ENCODE results near the gene FOXJ3. TPM values are rescaled to one million over a fixed set of nuclear protein-coding genes. Genes with fewer than 3 reads are reported as not detected.

Gene FOXJ3
- total and polyA plus RNA-seq, 2 donors (not counting 1 experiment from before 2014, with no cell fraction given): 15.4 to 76.4 TPM

- H2AFZ ChIP-seq (ENCODE audit: insufficient read depth, low read depth, low read length, poor library complexity, severe bottlenecking): peak overlapping the region; percentile 96
- TF ChIP-seq CTCF (IDR thresholded peaks at IDR 0.05) (no peak), EZH2 (IDR thresholded peaks at IDR 0.05; ENCODE audit: borderline replicate concordance, insufficient read depth, low read depth, low read length, poor library complexity, severe bottlenecking) (no peak)
- no peak for ATAC-seq (ENCODE audit: low read depth)
- no peaks in the 10 kb centered on the region for H3K27me3 ChIP-seq (replicated peaks in 1 of 4; ENCODE audit: control extremely low read depth in 1 of 4, control insufficient read depth in 3 of 4, insufficient read depth in 4 of 4, low read length in 3 of 4)
- intact Hi-C loops (cut with micrococcal nuclease): no loop called here
- no peaks in the 10 kb centered on the region for H3K9me3 Mint-ChIP-seq (ENCODE audit: insufficient read depth)
- WGBS (ENCODE audit: insufficient coverage): no CpG with 5 or more reads among the region's 6 CpGs
- DNase-seq: peak; percentile 19
- H3K4me1 ChIP-seq (ENCODE audit: control insufficient read depth in 2 of 2, insufficient read depth in 2 of 2, low read length in 2 of 2): peaks cover 20 to 24% of the 10 kb centered on the region in 2 donors
- no peaks in the 10 kb centered on the region for H3K9me3 ChIP-seq (ENCODE audit: control extremely low read depth in 1 of 3, control insufficient read depth in 2 of 3, insufficient read depth in 1 of 3, low read length in 2 of 3)
- peak overlapping the region; percentile 8 to 91 for H3K27ac ChIP-seq (ENCODE audit: low read length in 2 of 2)
- POLR2A ChIA-PET: no interaction called here
- H3K27ac Mint-ChIP-seq: peak overlapping the region; percentile 90
- peak overlapping the region; percentile 63 to 97 (median 89) for H3K4me3 ChIP-seq (ENCODE audit: control extremely low read depth in 1 of 5, extremely low read depth in 1 of 5, insufficient read depth in 1 of 5, low read depth in 2 of 5, low read length in 4 of 5)
- H3K36me3 ChIP-seq (replicated peaks in 1 of 2; ENCODE audit: control extremely low read depth in 1 of 2, control insufficient read depth in 1 of 2, extremely low read depth in 1 of 2, insufficient read depth in 2 of 2, low read length in 1 of 2): no peaks in the 10 kb centered on the region
- peaks cover 42% of the 10 kb centered on the region for H4K20me1 ChIP-seq (ENCODE audit: control insufficient read depth, insufficient read depth, low read length, poor library complexity, severe bottlenecking)
- H3K4me3 Mint-ChIP-seq: peak overlapping the region; percentile 95
- H3K4me1 Mint-ChIP-seq: peaks cover 54% of the 10 kb centered on the region
- CTCF ChIA-PET: interaction anchor here (1.7 kb wide), 1 partner anchor 10 kb away, joined by 7 read pairs; no protein-coding TSS in a partner anchor
- H3K4me2 ChIP-seq (replicated peaks; ENCODE audit: low read depth, low read length, poor library complexity, severe bottlenecking): peak overlapping the region; percentile 97
- no peaks in the 10 kb centered on the region for H3K27me3 Mint-ChIP-seq
- peak overlapping the region; percentile 93 for H3K9ac ChIP-seq (ENCODE audit: low read length)
- H3K79me2 ChIP-seq (ENCODE audit: control insufficient read depth, insufficient read depth, low read length): peaks cover 80% of the 10 kb centered on the region
These were observed 1.3 kb downstream of the FOXJ3 start for GRCh38 chr1:42333662-42334239.

- Histone ChIP-seq H3K79me2 (ENCODE audit: control insufficient read depth, insufficient read depth, low read length) (peaks cover 88% of the 10 kb centered on the region), H3K9me3 (ENCODE audit: control extremely low read depth in 1 of 3, control insufficient read depth in 2 of 3, insufficient read depth in 1 of 3, low read length in 2 of 3) (no peaks in the 10 kb centered on the region), H3K4me3 (ENCODE audit: control extremely low read depth in 1 of 5, extremely low read depth in 1 of 5, insufficient read depth in 1 of 5, low read depth in 2 of 5, low read length in 4 of 5) (no peak overlapping the region), H3K9ac (ENCODE audit: low read length) (no peak overlapping the region), H3K4me2 (replicated peaks; ENCODE audit: low read depth, low read length, poor library complexity, severe bottlenecking) (no peak overlapping the region), H3K36me3 (replicated peaks in 1 of 2; ENCODE audit: control extremely low read depth in 1 of 2, control insufficient read depth in 1 of 2, extremely low read depth in 1 of 2, insufficient read depth in 2 of 2, low read length in 1 of 2) (no peaks in the 10 kb centered on the region), H3K27me3 (replicated peaks in 1 of 4; ENCODE audit: control extremely low read depth in 1 of 4, control insufficient read depth in 3 of 4, insufficient read depth in 4 of 4, low read length in 3 of 4) (no peaks in the 10 kb centered on the region), H3K4me1 (ENCODE audit: control insufficient read depth in 2 of 2, insufficient read depth in 2 of 2, low read length in 2 of 2) (peaks cover 20 to 24% of the 10 kb centered on the region in 2 donors), H4K20me1 (ENCODE audit: control insufficient read depth, insufficient read depth, low read length, poor library complexity, severe bottlenecking) (peaks cover 51% of the 10 kb centered on the region), H2AFZ (ENCODE audit: insufficient read depth, low read depth, low read length, poor library complexity, severe bottlenecking) (no peak overlapping the region), H3K27ac (ENCODE audit: low read length in 2 of 2) (no peak overlapping the region)
- intact Hi-C loops (cut with micrococcal nuclease): no loop called here
- no peak for TF ChIP-seq CTCF (IDR thresholded peaks at IDR 0.05)
- no peak for TF ChIP-seq EZH2 (IDR thresholded peaks at IDR 0.05; ENCODE audit: borderline replicate concordance, insufficient read depth, low read depth, low read length, poor library complexity, severe bottlenecking)
- H3K4me3 Mint-ChIP-seq: peak overlapping the region; percentile 95
- ATAC-seq (ENCODE audit: low read depth) (no peak), DNase-seq (no peak)
- ChIA-PET CTCF (interaction anchor here (1.3 kb wide), 1 partner anchor 12 kb away, joined by 5 read pairs; no protein-coding TSS in a partner anchor), POLR2A (no interaction called here)
- H3K27me3 Mint-ChIP-seq: no peaks in the 10 kb centered on the region
- H3K4me1 Mint-ChIP-seq: peaks cover 59% of the 10 kb centered on the region
- no peak overlapping the region for H3K27ac Mint-ChIP-seq
- 91% methylated on average over 4 of the region's 6 CpGs for WGBS (ENCODE audit: insufficient coverage)
- no peaks in the 10 kb centered on the region for H3K9me3 Mint-ChIP-seq (ENCODE audit: insufficient read depth)
These were observed 2.2 kb downstream of the FOXJ3 start for GRCh38 chr1:42332877-42333276.
